AG08395 (cell line): ENCODE data around the gene TRPM3.

Experiments used
- DNase-seq: peaks from one replicate; pipeline ENCODE4 v3.0.0; 2012; ENCODE audit warnings: mixed read lengths, low spot score

The TRPM3 gene

DNA sequence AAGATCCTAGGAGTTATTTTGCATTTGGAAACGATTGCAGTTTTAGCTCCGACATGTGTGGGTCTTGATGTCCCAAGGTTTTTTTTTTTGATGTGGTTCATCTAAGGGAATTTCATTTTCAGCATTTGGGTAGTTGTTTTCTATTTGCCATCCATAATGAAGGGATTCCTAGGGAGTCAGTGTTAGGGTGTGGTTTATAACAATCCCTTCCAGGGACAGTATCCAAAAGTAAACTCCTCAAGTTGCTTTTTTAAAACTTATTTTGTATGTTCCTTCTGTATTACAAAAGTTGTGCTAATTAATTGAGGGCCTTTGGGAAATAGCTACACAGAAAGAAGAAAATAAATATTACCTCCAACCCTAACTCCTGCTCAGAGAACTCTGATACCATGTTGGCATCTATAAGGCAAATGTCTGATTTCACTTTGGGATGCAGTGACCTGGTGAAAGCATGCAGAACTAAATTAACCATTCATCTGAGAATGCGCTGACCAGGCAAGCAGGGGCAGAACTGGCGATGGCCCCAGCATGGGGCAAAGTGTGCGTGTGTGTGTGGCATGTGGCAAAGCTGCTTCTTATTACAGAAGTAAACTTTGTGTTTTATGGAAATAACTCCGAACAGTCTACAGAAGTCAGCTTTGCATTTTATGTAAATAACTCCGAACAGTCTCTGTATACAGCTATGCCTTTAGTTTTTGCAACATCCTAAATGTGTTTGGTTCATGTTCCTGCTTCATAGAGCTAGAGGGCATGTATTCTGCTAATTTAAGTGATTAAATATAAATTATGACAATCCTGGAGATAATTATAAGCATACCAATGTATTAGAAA lies 237.2 kb downstream of the TRPM3 start:
- DNase-seq, result peak; percentile 15

DNA sequence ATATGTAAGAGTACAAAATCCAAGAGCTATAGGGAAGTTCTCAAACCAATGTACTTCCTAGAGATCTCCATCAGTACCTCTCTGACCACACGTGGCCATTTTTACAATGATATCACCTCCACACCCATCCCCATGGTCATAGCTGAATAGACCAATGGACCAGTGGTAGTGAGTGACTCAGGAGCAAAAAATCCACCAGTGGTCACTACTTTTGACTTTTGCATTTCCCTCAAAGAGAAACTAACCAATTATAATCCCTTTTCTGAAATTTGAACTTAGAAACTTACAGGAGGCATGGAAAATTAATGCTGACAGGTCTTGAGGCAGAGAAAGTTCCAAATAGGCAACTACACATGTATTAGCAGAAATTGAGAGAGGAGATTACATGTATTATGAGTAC lies 238.4 kb downstream of the TRPM3 start:
- DNase-seq, result peak; percentile 18

DNA sequence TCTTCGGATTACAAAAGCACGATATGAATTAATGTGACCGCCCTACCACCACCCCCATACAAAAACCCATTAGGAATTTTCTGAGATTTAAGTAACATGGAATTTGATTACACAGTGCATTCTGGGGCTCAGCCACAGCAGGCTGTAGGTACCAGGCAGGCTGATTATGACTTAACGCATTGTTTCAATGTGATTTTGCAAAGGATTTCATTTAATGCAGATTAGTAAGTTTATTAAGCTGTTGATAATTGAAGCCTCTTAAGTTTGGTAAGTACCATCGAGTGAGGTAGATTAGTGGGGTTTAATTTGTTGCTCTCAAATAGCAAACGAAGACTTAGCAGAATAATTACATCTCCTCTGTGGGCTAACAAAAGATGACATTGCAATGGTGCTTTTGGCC lies 240.1 kb downstream of the TRPM3 start:
- DNase-seq, result no peak

DNA sequence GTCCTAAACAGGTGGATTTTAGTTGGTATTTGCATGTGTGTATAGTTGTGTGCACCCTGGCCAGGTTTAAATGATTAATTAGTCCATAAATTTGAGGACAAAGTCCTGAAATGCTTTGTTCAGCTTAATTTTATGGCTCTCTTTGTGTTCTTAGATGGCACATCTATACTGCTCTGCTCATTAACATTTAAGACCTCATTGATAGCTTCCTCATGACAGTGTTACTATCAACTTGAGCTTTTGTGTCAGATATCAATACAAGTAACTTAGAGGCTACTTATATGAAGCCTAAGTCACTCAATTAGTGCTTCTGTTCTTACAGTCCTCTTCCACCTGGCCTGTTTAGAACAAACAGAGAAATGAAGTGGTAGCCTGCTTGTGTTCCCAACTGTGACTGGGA lies 240.9 kb downstream of the TRPM3 start:
- DNase-seq, result no peak

DNA sequence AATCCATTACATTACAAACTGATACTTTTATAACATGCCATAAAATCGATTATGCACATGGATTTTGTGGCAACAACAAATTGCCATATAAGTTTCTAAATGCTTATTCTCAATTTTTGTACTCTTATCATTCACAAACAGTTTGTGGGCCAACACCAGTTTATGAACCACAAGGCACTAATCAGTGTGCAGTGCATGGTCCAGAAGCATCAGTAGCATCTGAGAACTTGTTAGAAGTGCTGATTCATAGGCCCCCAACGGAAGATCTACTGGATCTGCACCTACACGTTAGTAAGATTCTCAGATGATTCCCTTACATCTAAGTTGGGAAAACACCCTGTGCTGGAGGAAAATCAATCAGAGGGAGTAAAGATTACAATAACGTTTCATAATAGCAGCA lies 242.8 kb downstream of the TRPM3 start:
- no peak for DNase-seq

DNA sequence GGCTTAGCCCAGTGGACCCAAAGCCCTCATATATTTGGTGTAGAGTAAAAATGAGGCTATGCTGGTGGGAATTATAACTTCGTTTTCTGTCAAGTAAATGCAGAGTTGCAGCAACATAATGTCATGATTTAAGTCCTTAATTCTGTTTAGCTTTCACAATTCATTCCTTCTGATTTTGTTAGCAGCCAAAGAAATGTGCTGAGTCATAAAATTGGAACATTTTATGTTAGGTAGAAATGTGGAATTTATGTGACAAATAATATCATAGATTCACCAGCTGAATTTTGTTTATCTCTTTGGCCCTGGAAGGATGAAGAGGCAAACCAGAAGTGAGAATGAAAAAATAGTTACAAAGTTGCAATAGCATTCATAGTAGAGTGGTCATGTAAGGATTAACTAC lies 247.0 kb downstream of the TRPM3 start:
- DNase-seq, result no peak

DNA sequence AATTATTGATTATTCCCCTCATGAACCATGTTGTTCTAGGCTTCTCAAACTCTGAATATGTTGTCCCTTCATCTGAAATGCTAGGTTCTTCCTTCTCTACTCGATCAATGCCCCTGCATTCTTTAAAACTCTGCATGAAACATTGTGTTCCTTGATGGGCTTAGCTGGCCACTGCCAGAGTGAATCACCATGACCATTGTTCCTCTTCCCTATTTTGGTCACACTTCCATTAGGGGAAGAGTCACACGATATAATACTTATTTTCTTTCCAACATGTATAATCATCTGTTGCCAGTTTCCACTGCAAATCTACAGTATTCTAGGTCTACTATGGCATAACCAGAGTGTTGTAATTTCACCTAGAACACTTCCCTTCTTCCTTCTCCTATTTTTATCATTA lies 247.9 kb downstream of the TRPM3 start:
- DNase-seq, result no peak

DNA sequence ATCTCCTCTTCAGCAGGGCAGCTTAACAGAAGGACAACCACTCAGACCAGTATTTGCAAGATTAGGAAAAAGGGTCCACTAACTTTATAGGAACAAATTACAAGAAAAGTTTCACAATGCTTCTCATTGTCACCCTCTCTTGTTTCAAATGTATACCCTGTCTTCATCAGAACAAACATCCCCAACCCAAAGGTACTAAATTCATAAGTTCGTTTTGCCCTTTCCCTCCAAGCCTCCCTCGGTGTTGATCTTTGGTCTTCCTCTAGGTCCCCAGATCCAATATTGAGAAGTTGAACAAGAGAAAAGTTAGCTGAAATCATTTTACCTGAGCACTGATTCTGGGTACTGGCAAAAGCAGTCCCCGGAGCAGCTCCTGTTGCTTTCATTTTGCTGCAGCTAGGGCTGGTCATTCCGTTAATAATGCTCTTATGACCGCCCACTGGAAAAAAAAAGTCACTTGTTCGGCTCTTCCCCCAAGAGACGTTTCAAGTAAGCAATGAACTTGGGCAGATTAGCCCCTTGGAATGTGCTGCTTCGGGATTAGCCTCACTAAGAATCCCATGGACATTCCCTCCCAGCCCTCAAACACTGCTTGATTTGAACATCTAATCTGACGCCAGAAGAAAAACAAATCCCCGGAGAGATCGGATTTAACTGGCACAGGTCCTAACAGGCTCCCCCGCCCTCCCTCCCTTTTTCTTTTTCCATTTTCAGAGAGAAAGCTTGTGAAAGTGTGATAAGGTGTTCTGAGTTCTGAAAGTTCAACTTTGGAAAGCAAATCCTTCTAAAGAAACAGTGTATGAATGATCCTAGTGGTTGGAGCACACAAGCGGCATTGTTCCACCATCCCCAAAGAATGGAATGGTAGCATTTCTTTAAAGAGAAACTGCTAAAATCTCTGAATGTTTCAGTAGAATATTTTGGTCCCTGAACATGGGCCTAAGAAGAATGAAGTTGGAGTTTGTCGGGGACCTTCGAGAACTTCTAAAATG lies 252.5 kb downstream of the TRPM3 start:
- DNase-seq, result peak; percentile 7

DNA sequence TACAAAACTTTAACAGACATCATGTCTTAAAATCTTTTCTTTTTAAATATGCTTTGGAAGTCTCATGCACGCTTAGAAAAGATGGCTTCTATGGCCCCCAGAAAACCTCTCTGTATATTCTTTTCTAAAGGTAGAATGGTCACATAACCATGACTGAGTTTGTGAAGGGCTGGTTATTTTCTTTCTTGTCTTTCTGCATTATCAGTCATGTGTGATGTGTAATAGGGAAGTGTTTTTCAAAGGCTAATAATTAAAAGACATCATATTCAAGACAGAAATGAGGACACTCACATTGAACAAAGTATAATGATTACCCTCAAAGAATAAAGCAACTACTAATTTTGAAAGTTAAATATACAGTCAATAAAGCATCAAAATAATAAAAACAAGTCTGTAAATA lies 253.4 kb downstream of the TRPM3 start:
- DNase-seq, result no peak

DNA sequence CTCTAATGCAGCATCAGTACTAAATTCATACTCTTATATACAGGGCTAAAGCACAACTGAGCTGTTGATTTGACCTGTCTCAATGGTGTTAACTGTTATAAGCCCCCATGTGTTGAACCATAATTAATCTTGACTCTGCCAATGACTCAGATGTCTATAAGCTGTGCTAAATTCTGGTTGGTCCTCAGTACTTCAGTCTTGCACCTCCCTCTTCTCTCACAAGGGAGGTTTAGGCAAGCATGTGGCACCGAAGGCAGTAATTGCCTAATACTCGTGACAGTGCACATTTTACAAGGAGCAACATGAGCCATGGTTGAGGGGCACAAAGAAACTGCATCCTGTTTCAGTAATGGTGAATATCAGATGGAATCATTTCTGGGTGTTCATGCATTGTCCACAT lies 255.9 kb downstream of the TRPM3 start:
- no peak for DNase-seq

DNA sequence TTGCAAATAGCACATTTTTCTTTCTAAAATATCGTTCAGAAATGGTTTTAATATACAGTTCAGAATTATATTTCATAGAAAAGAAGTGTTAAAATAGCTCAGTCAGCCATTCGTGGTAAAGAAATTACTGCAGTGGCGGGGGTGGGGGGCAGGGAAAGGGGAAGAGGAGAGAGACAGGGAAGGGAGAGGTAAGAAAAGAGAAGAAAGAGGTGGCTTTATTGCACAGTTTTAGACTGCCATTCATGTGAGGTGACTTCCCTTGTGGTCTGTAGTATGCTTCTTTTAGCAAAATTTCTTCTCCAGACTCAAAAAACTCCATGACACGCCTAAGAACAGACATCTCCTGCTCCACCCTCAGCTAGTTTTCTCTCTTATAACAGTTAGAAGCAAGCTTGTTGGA lies 259.6 kb downstream of the TRPM3 start:
- DNase-seq, result no peak

DNA sequence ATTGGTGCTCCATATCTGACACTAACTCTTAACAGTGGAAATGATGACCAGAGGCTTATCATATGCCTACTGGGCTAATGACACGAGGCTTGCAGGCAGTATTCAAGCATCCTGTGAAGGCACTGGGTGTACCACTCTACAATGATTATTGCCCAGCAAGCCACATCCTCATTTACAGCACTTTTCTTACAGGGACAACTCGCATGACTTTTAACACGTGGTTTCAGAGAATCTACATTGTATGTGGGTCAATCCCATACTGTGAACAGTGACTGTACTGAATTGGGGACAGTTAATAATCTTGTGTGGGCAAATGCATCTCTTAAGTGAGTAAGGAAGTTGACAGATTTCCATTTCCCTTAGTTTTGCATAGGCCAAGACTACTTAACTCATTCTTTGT lies 260.0 kb downstream of the TRPM3 start:
- no peak for DNase-seq

DNA sequence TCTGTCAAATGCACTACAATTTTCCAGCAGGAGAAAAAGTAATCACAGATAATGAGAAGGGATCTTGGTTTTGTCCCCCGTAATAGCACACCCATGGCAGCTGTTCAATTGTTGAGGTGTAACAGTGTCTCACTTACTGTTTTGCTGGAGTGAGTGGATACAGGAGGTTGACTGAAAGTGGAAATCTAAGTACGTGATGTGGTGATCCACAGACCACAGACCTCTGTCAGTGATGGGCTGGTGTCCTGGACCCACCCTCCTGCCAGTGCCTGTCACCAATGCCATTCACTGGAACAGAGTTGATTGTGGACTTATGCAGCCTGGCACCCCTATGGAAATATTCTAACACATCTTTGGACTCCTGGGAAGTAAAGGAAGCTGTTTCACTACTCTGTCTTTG lies 261.7 kb downstream of the TRPM3 start:
- DNase-seq, result no peak

DNA sequence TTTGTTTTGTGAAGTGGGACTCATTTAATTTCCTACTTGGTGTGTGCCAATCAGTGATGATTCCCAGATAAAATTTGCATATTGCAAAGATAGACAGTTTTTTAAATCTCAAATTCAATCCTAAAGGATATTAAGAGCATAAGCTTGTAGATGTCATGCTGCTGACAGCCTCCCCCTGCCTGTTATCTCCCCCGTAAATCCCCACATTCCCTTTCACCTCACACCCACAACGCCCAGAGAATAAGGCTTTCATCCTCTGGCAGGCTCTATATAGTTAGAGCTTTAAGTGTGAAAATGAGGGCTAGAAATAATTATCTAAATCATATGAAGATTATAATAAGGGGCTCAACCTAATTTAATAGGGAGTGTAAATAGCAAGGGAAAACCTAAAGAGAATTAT lies 265.0 kb downstream of the TRPM3 start:
- no peak for DNase-seq

DNA sequence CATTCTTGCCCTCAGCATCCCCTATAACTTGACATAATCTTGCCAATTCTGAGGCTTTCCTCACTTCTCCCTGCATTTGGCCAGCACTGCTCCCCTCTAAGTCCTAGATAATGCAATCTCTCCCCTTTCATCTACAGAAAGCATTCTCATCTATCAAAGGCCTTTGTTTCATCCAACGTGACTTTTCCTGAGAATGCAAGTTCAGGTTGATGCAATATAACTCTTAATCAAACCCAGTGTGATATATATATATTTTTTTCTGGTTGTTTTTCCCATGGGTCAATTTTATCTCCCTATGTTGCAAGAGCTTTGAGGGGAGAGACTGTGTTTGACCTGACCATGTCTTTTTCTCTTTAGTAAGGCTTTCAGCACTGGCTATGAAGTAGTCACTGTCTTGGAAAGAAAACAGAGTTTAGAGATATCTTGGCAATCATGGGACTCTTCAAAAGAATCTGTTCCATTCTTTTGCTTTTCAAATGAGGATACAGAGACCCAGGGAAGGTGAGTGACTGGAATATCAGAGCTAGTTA lies 268.6 kb downstream of the TRPM3 start:
- no peak for DNase-seq

DNA sequence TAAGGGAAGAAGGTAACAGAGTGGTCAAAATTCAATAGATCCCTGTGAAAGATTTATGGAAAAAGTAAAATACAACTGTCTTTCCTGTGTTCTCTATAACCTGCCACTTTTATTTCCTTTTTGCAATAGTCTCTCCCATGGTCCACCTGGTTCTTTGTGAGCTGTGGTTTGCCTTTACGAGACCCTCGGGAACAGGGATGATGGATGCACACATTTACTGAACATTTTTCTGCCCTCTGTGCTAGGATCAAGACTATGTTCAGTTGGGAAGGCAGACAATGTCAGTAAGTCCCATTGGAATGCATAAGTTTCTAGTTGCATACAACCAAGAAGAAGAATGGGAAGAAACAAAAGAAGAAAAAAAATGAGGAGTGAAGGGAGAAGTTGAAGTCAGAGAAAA lies 281.2 kb downstream of the TRPM3 start:
- DNase-seq, result no peak

DNA sequence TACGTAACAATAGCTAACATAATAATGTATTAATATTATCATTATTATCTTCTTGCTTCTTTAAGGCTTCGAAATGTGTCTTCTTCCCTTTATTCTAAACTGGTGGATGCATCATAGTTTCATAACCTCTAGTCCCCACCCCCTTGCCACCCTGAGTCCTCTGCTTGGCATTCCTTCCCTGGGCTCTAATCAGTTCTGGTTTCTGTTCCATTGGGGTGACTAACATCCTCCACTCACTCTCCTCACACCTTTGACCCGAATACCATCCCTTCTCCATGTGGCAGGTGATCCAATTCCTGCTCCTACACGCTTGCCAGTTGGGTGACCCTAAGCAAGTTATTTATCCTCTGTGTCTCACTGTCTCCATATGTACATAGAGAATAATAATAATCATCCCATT lies 286.1 kb downstream of the TRPM3 start:
- DNase-seq, result peak; percentile 5

DNA sequence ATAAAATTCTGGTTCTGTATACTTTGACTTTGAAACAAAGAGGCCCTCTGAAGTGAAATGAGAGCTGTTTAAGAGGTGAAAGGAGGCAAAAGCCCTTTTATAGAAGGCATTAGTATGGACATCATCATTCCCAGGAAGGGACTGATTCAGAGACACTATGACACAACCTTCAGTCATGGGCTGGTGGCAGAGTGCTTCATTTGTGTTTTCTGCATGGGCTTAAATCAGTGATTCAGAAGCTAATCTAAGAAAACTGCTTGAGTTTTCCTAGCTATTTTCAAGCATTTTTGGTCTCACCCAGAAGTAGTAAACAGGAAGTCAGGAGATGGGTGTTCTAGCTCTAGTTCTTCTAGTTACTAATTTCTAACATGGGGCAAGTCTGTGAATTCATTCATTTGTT lies 288.9 kb downstream of the TRPM3 start:
- DNase-seq, result peak; percentile 25

DNA sequence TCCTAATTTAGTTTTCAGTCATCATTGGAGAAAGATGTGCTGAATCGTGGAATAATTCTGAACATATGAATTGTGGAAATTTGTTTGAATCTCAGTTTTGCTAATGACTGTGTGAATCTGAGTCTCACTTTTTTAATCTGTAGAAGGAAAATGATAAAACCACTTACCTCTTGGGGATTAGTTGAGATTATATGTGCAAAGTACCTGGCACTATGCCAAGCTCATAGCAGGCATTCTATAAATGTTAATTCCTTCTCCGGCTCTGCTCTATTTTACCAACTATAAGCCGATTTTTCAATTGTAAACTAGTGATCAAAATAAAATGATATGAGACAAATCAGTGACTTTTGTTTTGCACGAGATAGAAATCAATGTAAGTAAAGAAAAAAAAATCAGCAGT lies 290.8 kb downstream of the TRPM3 start:
- no peak for DNase-seq

DNA sequence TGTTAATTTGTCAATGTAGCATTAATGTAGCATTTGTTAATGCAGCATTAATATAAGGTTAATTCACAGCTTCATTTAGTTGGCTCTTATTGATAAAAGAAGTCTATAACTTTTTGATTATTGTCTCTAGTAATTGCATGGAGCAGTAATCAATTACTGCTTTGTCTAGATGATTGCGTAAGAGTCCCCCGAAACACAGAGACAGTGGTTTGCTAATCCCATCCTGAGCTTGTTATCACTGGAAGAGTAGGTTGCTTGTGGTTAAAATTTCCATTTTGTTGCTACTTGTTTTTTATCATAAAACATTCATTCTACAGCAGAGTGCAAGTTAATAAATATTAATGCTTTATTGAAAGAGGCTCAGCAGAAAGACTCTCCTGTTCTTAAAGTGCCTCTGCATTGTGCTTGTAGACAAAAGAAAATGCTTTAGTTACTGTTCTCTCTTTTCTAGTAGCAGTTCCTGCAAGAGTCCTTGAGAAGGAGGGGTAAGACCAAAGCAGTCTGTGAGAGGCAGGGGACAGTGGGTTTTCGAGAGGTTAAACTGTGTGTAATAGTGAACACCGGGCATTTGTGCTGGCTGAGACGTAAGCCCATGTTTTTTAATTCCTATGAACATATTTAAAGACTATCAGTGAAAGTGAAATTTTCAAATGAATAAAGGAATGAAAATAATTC lies 291.7 kb downstream of the TRPM3 start:
- no peak for DNase-seq

DNA sequence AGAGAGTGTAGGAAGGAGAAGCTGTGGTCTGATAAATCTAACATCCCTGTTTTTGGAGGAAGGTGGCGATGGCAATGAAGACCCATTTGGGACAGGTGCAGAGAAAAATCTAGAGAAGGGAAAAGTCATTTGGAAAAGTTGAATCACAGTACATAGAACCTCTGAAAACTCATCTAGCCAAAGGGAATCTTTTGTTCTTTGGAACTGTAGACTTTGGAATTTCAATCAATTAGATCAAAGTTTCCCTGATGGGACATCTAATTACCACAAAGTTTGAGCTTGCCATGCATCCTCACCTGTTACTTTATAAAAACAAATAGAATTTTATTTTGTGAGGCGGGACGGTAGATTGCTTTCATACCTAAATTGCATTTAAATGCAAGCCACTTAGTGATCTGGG lies 294.9 kb downstream of the TRPM3 start:
- no peak for DNase-seq

DNA sequence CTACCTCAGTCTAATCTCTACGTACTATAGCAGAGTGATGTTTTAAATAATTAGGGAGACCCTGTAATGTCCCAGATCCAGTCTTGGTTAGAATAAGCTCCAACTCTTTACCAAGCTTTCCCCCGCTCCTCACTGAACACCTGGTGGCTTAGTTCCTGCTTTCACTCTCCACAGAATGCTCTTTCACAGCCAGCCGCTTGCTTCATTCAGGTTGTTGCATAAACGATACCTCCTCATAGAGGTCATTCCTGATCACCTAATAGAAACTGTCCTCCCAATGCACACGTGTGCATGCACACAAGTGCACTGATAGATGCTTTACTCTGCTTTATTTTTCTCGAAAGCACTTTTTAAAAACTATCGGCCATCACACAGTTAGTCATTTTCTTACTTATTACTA lies 298.1 kb downstream of the TRPM3 start:
- DNase-seq, result no peak
